IMR-90 (cell line): ENCODE results near the gene HOXD10.

Experiments used
- BHLHE40 ChIP-seq: fragments of 150-350 bp; IDR thresholded peaks from 2 replicates; pipeline ENCODE4 v1.6.1; 2016; ENCODE audit warnings: mild to moderate bottlenecking, low read depth, low read length
- CTCF ChIP-seq: conservative IDR thresholded peaks from 2 replicates; pipeline ENCODE4 v1.5.1; 2012; ENCODE audit warnings: mild to moderate bottlenecking, low read depth, low read length, improper control_type of control experiment
- ELK1 ChIP-seq: fragments of 150-350 bp; IDR thresholded peaks from 2 replicates; pipeline ENCODE4 v1.6.1; 2016; ENCODE audit warnings: low read depth, mild to moderate bottlenecking, low read length, moderate library complexity, borderline replicate concordance
- MAFK ChIP-seq: IDR thresholded peaks from 2 replicates; pipeline ENCODE4 v1.6.1; 2012; ENCODE audit warnings: low read depth, low read length, improper control_type of control experiment
- MAZ ChIP-seq: IDR thresholded peaks from 2 replicates; pipeline ENCODE4 v1.6.1; 2012; ENCODE audit warnings: low read depth, mild to moderate bottlenecking, low read length, improper control_type of control experiment, moderate library complexity, borderline replicate concordance
- POLR2A ChIP-seq: IDR thresholded peaks from 2 replicates; pipeline ENCODE4 v1.6.1; 2012; ENCODE audit warnings: mild to moderate bottlenecking, low read depth, low read length
- RAD21 ChIP-seq: IDR thresholded peaks from 2 replicates; pipeline ENCODE4 v1.6.1; 2012; ENCODE audit warnings: low read length, improper control_type of control experiment
- RCOR1 ChIP-seq: IDR thresholded peaks from 2 replicates; pipeline ENCODE4 v1.6.1; 2012; ENCODE audit warnings: mild to moderate bottlenecking, low read length, improper control_type of control experiment; ENCODE audit not compliant: insufficient replicate concordance
- RFX5 ChIP-seq: IDR thresholded peaks from 2 replicates; pipeline ENCODE4 v1.8.0; 2012; ENCODE audit warnings: low read depth, mild to moderate bottlenecking, low read length, moderate library complexity
- USF2 ChIP-seq: fragments of 150-350 bp; IDR thresholded peaks from 2 replicates; pipeline ENCODE4 v1.6.1; 2017; ENCODE audit warnings: mild to moderate bottlenecking, antibody characterized with exemption, low read length, low read depth

- TF ChIP-seq CTCF (no peak), RAD21 (no peak), USF2 (no peak), MAFK (no peak), POLR2A (no peak), MAZ (no peak), ELK1 (no peak), BHLHE40 (no peak), RCOR1 (no peak), RFX5 (no peak)
Measured at GRCh38 chr2:176111846-176112374, 4.7 kb upstream of the HOXD10 start.
